ENCODE measurements around the gene ADRA2A.

DNA sequence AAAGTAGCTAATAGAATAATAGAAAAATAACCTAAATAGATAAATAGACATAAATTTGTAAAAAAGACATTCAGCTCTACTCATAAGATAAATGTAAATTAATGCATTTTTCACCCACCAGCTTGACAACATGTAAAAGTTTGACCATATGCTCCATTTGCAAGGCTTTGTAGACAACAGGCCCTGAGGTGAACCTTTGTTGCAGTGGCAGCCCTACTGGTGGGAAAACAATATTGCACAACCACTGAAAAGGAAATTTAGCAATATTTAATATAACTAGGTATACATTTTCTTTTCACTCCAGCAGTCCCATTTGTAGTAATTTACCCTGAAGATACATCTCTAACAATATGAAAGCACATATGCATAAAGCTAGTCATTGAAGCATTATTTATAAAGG lies 39.0 kb upstream of the ADRA2A start:
- no peak for TF ChIP-seq EP300 (IDR thresholded peaks at IDR 0.05)
- TF ChIP-seq, protein P1, sequence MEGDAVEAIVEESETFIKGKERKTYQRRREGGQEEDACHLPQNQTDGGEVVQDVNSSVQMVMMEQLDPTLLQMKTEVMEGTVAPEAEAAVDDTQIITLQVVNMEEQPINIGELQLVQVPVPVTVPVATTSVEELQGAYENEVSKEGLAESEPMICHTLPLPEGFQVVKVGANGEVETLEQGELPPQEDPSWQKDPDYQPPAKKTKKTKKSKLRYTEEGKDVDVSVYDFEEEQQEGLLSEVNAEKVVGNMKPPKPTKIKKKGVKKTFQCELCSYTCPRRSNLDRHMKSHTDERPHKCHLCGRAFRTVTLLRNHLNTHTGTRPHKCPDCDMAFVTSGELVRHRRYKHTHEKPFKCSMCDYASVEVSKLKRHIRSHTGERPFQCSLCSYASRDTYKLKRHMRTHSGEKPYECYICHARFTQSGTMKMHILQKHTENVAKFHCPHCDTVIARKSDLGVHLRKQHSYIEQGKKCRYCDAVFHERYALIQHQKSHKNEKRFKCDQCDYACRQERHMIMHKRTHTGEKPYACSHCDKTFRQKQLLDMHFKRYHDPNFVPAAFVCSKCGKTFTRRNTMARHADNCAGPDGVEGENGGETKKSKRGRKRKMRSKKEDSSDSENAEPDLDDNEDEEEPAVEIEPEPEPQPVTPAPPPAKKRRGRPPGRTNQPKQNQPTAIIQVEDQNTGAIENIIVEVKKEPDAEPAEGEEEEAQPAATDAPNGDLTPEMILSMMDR (IDR thresholded peaks at IDR 0.05) = no peak
- TF ChIP-seq POLR2A (IDR thresholded peaks at IDR 0.05) = no peak
